IMR-90 (cell line): ENCODE results near the gene RTL5. TPM values are rescaled to one million over a fixed set of nuclear protein-coding genes. Genes with fewer than 3 reads are reported as not detected.

Experiments
- ATAC-seq: fragments of 200-7000 bp; cut with Tn5 transposase; 2 replicates; pipeline ENCODE4 v1.9.1; 2020; ENCODE audit warnings: low read depth, mild to moderate bottlenecking, moderate library complexity
- BruUV-seq: library from RNA; stranded (reverse); fragments of 400-500 nt; replicated peaks from 2 replicates; lab custom pipeline; 2021; lab: Mats Ljungman, UMichigan
- CTCF ChIA-PET: fragments of 300-600 bp; formaldehyde crosslinking; extraction: SDS; loops from one replicate; lab custom pipeline; 2021; ENCODE audit warnings: antibody characterized with exemption; lab: Yijun Ruan, JAX
- POLR2A ChIA-PET: fragments of 300-600 bp; sonication (Branson Sonifier 250); formaldehyde crosslinking; loops from one replicate; lab custom pipeline; 2022; ENCODE audit warnings: antibody characterized with exemption; ENCODE audit not compliant: unreplicated experiment; lab: Charles Lee
- DNase-seq: peaks from one replicate; pipeline ENCODE4 v3.0.0; 2013
- H2AFZ ChIP-seq: replicated peaks from 2 replicates; pipeline ENCODE3; 2013; ENCODE audit warnings: low read length, mild to moderate bottlenecking; ENCODE audit not compliant: poor library complexity
- H2AK5ac ChIP-seq: 2 replicates; pipeline ENCODE4 v1.6.1; 2013; ENCODE audit warnings: low read depth, low read length, inconsistent platforms
- H2AK9ac ChIP-seq: replicated peaks from 2 replicates; pipeline ENCODE3; 2013; ENCODE audit warnings: mild to moderate bottlenecking, low read depth, low read length, moderate library complexity; ENCODE audit not compliant: poor library complexity
- H2BK120ac ChIP-seq: 2 replicates; pipeline ENCODE4 v1.6.1; 2013; ENCODE audit warnings: low read depth, low read length, inconsistent platforms
- H2BK15ac ChIP-seq: 3 replicates; pipeline ENCODE4 v1.6.1; 2013; ENCODE audit warnings: low read depth, low read length, inconsistent platforms
- H2BK20ac ChIP-seq: 2 replicates; pipeline ENCODE4 v1.6.1; 2013; ENCODE audit warnings: low read depth, mild to moderate bottlenecking, inconsistent platforms, low read length, moderate library complexity
- H2BK5ac ChIP-seq: 2 replicates; pipeline ENCODE4 v1.6.1; 2013; ENCODE audit warnings: mild to moderate bottlenecking, low read depth, low read length, inconsistent platforms; ENCODE audit not compliant: poor library complexity, severe bottlenecking
- H3K14ac ChIP-seq: replicated peaks from 2 replicates; pipeline ENCODE4 v1.6.1; 2013; ENCODE audit warnings: low read depth, low read length, inconsistent platforms
- H3K18ac ChIP-seq: 2 replicates; pipeline ENCODE4 v1.6.1; 2013; ENCODE audit warnings: low read depth, low read length, control low read depth
- H3K23ac ChIP-seq: 2 replicates; pipeline ENCODE4 v1.6.1; 2013; ENCODE audit warnings: low read depth, low read length, inconsistent platforms
- H3K27ac ChIP-seq: 2 replicates; pipeline ENCODE4 v1.5.1; 2013; ENCODE audit warnings: mild to moderate bottlenecking, control low read depth, low read length; ENCODE audit not compliant: insufficient read depth
- H3K27me3 ChIP-seq: 2 replicates; pipeline ENCODE4 v1.6.1; 2013; ENCODE audit warnings: low read length; ENCODE audit not compliant: control insufficient read depth, insufficient read depth
- H3K36me3 ChIP-seq: 2 replicates; pipeline ENCODE4 v1.6.1; 2013; ENCODE audit warnings: low read length, mixed read lengths; ENCODE audit not compliant: control insufficient read depth, insufficient read depth
- H3K4ac ChIP-seq: 2 replicates; pipeline ENCODE4 v1.6.1; 2013; ENCODE audit warnings: low read depth, low read length, inconsistent platforms
- H3K4me1 ChIP-seq: 2 replicates; pipeline ENCODE4 v1.6.1; 2013; ENCODE audit warnings: low read length, mixed read lengths; ENCODE audit not compliant: control insufficient read depth, insufficient read depth
- H3K4me2 ChIP-seq: 2 replicates; pipeline ENCODE4 v1.6.1; 2013; ENCODE audit warnings: low read depth, mild to moderate bottlenecking, control low read depth, low read length, moderate library complexity
- H3K4me3 ChIP-seq: 2 replicates; pipeline ENCODE4 v1.5.1; 2013; ENCODE audit warnings: low read depth, mild to moderate bottlenecking, control low read depth, low read length, moderate library complexity; ENCODE audit not compliant: insufficient read depth
- H3K56ac ChIP-seq: 2 replicates; pipeline ENCODE4 v1.6.1; 2013; ENCODE audit warnings: low read length, inconsistent platforms; ENCODE audit not compliant: insufficient read depth; ENCODE audit errors: extremely low read depth
- H3K79me1 ChIP-seq, 2 experiments: 2 replicates each; pipeline ENCODE4 v1.6.1; 2013; ENCODE audit warnings: low read length in 2 of 2, inconsistent platforms in 1 of 2, low read depth in 1 of 2
- H3K9ac ChIP-seq: 2 replicates; pipeline ENCODE4 v1.6.1; 2013; ENCODE audit warnings: low read depth, low read length, control low read depth
- H3K9me1 ChIP-seq: 2 replicates; pipeline ENCODE4 v1.6.1; 2013; ENCODE audit warnings: low read length, inconsistent platforms; ENCODE audit not compliant: insufficient read depth
- H3K9me3 ChIP-seq: 2 replicates; pipeline ENCODE4 v1.6.1; 2013; ENCODE audit warnings: low read length; ENCODE audit not compliant: control insufficient read depth, insufficient read depth
- H4K20me1 ChIP-seq: 2 replicates; pipeline ENCODE4 v1.6.1; 2013; ENCODE audit warnings: low read length, inconsistent platforms; ENCODE audit not compliant: insufficient read depth
- H4K5ac ChIP-seq: 2 replicates; pipeline ENCODE4 v1.6.1; 2013; ENCODE audit warnings: mild to moderate bottlenecking, low read depth, low read length, control low read depth
- H4K8ac ChIP-seq, 2 experiments: 2 replicates each; pipeline ENCODE4 v1.6.1; 2013; ENCODE audit warnings: low read depth in 2 of 2, low read length in 2 of 2, control low read depth in 1 of 2, inconsistent platforms in 1 of 2
- H4K91ac ChIP-seq: 2 replicates; pipeline ENCODE4 v1.6.1; 2013; ENCODE audit warnings: low read depth, low read length, inconsistent platforms; ENCODE audit not compliant: insufficient read depth
- MAFK ChIP-seq: IDR thresholded peaks from 2 replicates; pipeline ENCODE4 v1.6.1; 2012; ENCODE audit warnings: low read depth, low read length, improper control_type of control experiment
- MAZ ChIP-seq: IDR thresholded peaks from 2 replicates; pipeline ENCODE4 v1.6.1; 2012; ENCODE audit warnings: low read depth, mild to moderate bottlenecking, low read length, improper control_type of control experiment, moderate library complexity, borderline replicate concordance
- RCOR1 ChIP-seq: IDR thresholded peaks from 2 replicates; pipeline ENCODE4 v1.6.1; 2012; ENCODE audit warnings: mild to moderate bottlenecking, low read length, improper control_type of control experiment; ENCODE audit not compliant: insufficient replicate concordance
- RFX5 ChIP-seq: IDR thresholded peaks from 2 replicates; pipeline ENCODE4 v1.8.0; 2012; ENCODE audit warnings: low read depth, mild to moderate bottlenecking, low read length, moderate library complexity
- WGBS, 2 experiments: methylation state at CpG; one replicate each; pipeline versions ENCODE4 v1.1.5 to v1.1.7; 2013; ENCODE audit warnings: missing lambda C conversion rate in 2 of 2; ENCODE audit not compliant: insufficient read length in 1 of 2; ENCODE audit errors: extremely low coverage in 2 of 2; 5-methylcytosine and 5-hydroxymethylcytosine counted together
- dilution Hi-C: fragments of 300-500 bp; cut with HindIII; formaldehyde crosslinking; loops from one replicate; pipeline ENCODE4 v1.14.3; 2018; ENCODE audit warnings: low sequenced_read_pairs; ENCODE audit not compliant: unreplicated experiment
- in situ Hi-C: fragments of 300-500 bp; cut with MboI; formaldehyde crosslinking; loops from 3 replicates; pipeline ENCODE4 v1.14.3; 2019; ENCODE audit warnings: low sequenced_read_pairs, inconsistent platforms, mixed read lengths
- intact Hi-C: fragments of 100-400 bp; cut with micrococcal nuclease; formaldehyde crosslinking; loops from 2 replicates; pipeline ENCODE4 v1.10.0; 2022
- polyA plus RNA-seq, 3 experiments: library from polyadenylated mRNA; depleted of rRNA; stranded (reverse); fragments of >200 nt; gene quantifications; 2 replicates each; pipeline ENCODE4 v1.2.3, GENCODE V29; 2012; ENCODE audit warnings: low replicate concordance in 1 of 3
- total RNA-seq: library from RNA; depleted of rRNA; stranded (reverse); fragments of >200 nt; gene quantifications from 2 replicates; pipeline ENCODE4 v1.2.3, GENCODE V29; 2012

The RTL5 gene
- total and polyA plus RNA-seq, 2 of the 4 experiments (the other 2 are of a cell fraction), result 0.90 to 2.5 TPM

DNA sequence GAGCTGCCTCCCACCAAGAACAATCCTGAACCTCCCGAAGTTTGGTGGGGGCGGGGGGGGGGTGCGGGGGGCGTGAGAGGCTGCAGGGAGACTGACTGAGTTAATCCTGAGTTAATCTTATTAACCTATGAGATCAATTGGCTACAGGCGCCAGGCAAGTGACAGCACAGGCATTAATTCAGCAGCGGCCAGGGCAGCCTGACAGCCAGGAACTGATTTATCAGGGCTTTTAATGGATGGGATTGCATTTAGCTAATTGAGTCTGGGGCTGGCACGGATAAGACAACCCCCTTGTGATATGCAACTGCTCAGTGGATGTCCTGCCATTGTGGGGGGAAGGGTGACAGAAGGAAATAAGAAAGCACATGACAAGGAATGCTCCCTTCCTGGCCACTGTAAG lies 16.3 kb downstream of the RTL5 start:
- Histone ChIP-seq H3K27ac (no peak overlapping the region), H2AFZ (no peak overlapping the region), H3K27me3 (peaks cover 52% of the 10 kb centered on the region), H3K14ac (no peak overlapping the region), H3K36me3 (no peaks in the 10 kb centered on the region), H3K4ac (no peak overlapping the region), H2BK20ac (no peak overlapping the region), H4K8ac (no peak overlapping the region), H3K18ac (no peak overlapping the region), H4K20me1 (no peaks in the 10 kb centered on the region), H4K91ac (no peak overlapping the region), H3K56ac (no peak overlapping the region), H3K4me1 (no peaks in the 10 kb centered on the region), H3K4me3 (no peak overlapping the region), H2BK120ac (no peak overlapping the region), H2BK5ac (no peak overlapping the region), H3K23ac (no peak overlapping the region), H4K5ac (no peak overlapping the region), H2AK5ac (no peak overlapping the region), H3K9me3 (no peaks in the 10 kb centered on the region), H3K4me2 (no peak overlapping the region), H3K79me1 (no peaks in the 10 kb centered on the region), H2BK15ac (no peak overlapping the region), H2AK9ac (no peak overlapping the region), H3K9me1 (no peaks in the 10 kb centered on the region), H3K9ac (no peak overlapping the region)
- intact Hi-C loops (no loop called here), in situ Hi-C loops (no loop called here), dilution Hi-C loops (no loop called here)
- ATAC-seq, result no peak
- ChIA-PET POLR2A (no interaction called here), CTCF (no interaction called here)
- TF ChIP-seq RCOR1 (no peak), MAZ (no peak), MAFK (no peak), RFX5 (no peak)
- WGBS, 2 experiments, result 80% methylated on average over 1 of the region's 7 CpGs; no CpG with 5 or more reads in 1 of the 2 experiments
- no peak for DNase-seq
- BruUV-seq, result no TSS peak
